Brain microvascular endothelial cell (primary cell): ENCODE measurements around the gene LRRC31.

Experiments
- DNase-seq: peaks from one replicate; pipeline ENCODE4 v3.0.0-alpha.2; 2020
- H3K27ac ChIP-seq: fragments of 250-450 bp; sonication (Bioruptor Pico); 2 replicates; pipeline ENCODE4 v1.5.1; 2020; ENCODE audit warnings: mild to moderate bottlenecking, moderate library complexity
- H3K27me3 ChIP-seq: fragments of 250-450 bp; sonication (Bioruptor Pico); replicated peaks from 2 replicates; pipeline ENCODE4 v1.5.1; 2020; ENCODE audit warnings: mild to moderate bottlenecking
- H3K36me3 ChIP-seq: fragments of 250-450 bp; sonication (Bioruptor Pico); replicated peaks from 2 replicates; pipeline ENCODE4 v1.5.1; 2020; ENCODE audit warnings: mild to moderate bottlenecking
- H3K4me3 ChIP-seq: 2 replicates; pipeline ENCODE4 v1.5.1; 2011; ENCODE audit warnings: low read depth, mild to moderate bottlenecking, control low read depth, low read length, moderate library complexity
- CTCF ChIP-seq: IDR thresholded peaks from 2 replicates; pipeline ENCODE4 v1.5.1; 2011; ENCODE audit warnings: low read depth, mild to moderate bottlenecking, moderate library complexity, low read length, control low read depth, inconsistent platforms; ENCODE audit errors: missing control alignments
- in situ Hi-C: cut with HindIII; loops from 2 replicates; pipeline ENCODE4 v1.10.0; 2017; ENCODE audit warnings: low sequenced_read_pairs, low pct_ligation_motif_present

The LRRC31 gene

GRCh38 chr3:169811631-169812331, 58.0 kb downstream of the LRRC31 start:
- DNase-seq: peak; percentile 71
- H3K36me3 ChIP-seq: no peaks in the 10 kb centered on the region
- no peak for TF ChIP-seq CTCF
- H3K4me3 ChIP-seq: peak overlapping the region; percentile 65
- in situ Hi-C loops: no loop called here
- H3K27ac ChIP-seq: peak overlapping the region; percentile 49
- H3K27me3 ChIP-seq: no peaks in the 10 kb centered on the region

- TF ChIP-seq CTCF: no peak
- in situ Hi-C loops: no loop called here
- no peaks in the 10 kb centered on the region for H3K36me3 ChIP-seq
- H3K4me3 ChIP-seq: no peak overlapping the region
- DNase-seq: no peak
- H3K27ac ChIP-seq: no peak overlapping the region
- no peaks in the 10 kb centered on the region for H3K27me3 ChIP-seq
Measured at GRCh38 chr3:169809230-169809795, 60.4 kb downstream of the LRRC31 start.

- TF ChIP-seq CTCF: no peak
- Histone ChIP-seq H3K36me3 (no peaks in the 10 kb centered on the region), H3K4me3 (no peak overlapping the region), H3K27me3 (no peaks in the 10 kb centered on the region), H3K27ac (no peak overlapping the region)
- in situ Hi-C loops: no loop called here
- DNase-seq: no peak
Measured at GRCh38 chr3:169804681-169805080, 65.1 kb downstream of the LRRC31 start.

DNA sequence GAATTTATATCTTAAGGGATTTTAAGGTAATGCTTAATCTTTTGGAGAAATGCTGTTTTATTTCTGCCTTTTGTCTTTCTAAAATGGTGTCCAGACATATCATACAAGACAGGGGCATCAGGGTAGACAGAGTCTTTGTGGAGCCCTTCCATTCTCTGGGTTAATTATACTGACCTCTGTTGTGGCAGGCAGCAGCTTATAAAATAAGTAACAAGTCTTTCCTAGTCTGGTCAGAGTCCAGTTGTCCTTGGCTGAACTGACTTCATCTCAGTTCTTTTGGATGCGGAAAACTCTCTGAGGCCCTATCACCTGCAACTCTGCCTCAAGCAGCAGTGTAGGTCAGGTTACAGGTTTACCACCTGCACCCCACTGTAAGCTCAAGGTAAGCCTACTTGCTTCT, 77.4 kb downstream of the LRRC31 start:
- in situ Hi-C loops: no loop called here

GRCh38 chr3:169790687-169791429, 78.9 kb downstream of the LRRC31 start:
- no peak for DNase-seq

More for the DNA sequence above, 77.4 kb downstream of the LRRC31 start:
- Histone ChIP-seq H3K36me3 (peaks cover 13% of the 10 kb centered on the region), H3K4me3 (no peak overlapping the region), H3K27ac (no peak overlapping the region), H3K27me3 (no peaks in the 10 kb centered on the region)
- no peak for DNase-seq
- no peak for TF ChIP-seq CTCF

More at GRCh38 chr3:169790687-169791429, 78.9 kb downstream of the LRRC31 start:
- in situ Hi-C loops: no loop called here
- Histone ChIP-seq H3K36me3 (peaks cover 24% of the 10 kb centered on the region), H3K27ac (no peak overlapping the region), H3K4me3 (no peak overlapping the region), H3K27me3 (no peaks in the 10 kb centered on the region)
- TF ChIP-seq CTCF: no peak
